Effector memory CD8-positive, alpha-beta T cell (primary cell): ENCODE data around the gene NXPE4.
"Not testable (repeated sequence)": the region's sequence is repeated elsewhere in the genome, so short reads cannot be mapped to it uniquely, and the experiment has no call there.

Experiments used
- ATAC-seq: fragments of 150-1000 bp; cut with Tn5 transposase; replicated peaks from 2 replicates; pipeline ENCODE4 v1.10.0; 2021; ENCODE audit warnings: mild to moderate bottlenecking, moderate library complexity
- DNase-seq, 3 experiments: peaks; one replicate each; pipeline ENCODE4 v3.0.0; 2021
- H3K27ac Mint-ChIP-seq, 2 donors: one replicate each; pipeline ENCODE4 v1.8.0; 2022; ENCODE audit warnings: mild to moderate bottlenecking in 2 of 2, mixed read lengths in 2 of 2, moderate library complexity in 2 of 2
- H3K27me3 Mint-ChIP-seq, 2 donors: one replicate each; pipeline ENCODE4 v1.8.0; 2022; ENCODE audit warnings: mixed read lengths in 2 of 2
- H3K36me3 Mint-ChIP-seq: one replicate; pipeline ENCODE4 v1.8.0; 2022; ENCODE audit warnings: mild to moderate bottlenecking, moderate library complexity, mixed read lengths; ENCODE audit not compliant: insufficient read depth
- H3K4me1 Mint-ChIP-seq, 2 donors: one replicate each; pipeline ENCODE4 v1.8.0; 2022; ENCODE audit warnings: low read depth in 2 of 2, mixed read lengths in 2 of 2
- H3K4me3 Mint-ChIP-seq, 2 donors: one replicate each; pipeline ENCODE4 v1.8.0; 2022; ENCODE audit warnings: mild to moderate bottlenecking in 2 of 2, mixed read lengths in 2 of 2, moderate library complexity in 2 of 2
- H3K9me3 Mint-ChIP-seq, 2 donors: one replicate each; pipeline ENCODE4 v1.8.0; 2022; ENCODE audit warnings: mixed read lengths in 2 of 2
- total RNA-seq, 9 experiments: gene quantifications; one replicate each; lab custom pipeline; 2026; lab: John Stamatoyannopoulos, UW

The NXPE4 gene
- 0 reads per million in 9 experiments for total RNA-seq

DNA sequence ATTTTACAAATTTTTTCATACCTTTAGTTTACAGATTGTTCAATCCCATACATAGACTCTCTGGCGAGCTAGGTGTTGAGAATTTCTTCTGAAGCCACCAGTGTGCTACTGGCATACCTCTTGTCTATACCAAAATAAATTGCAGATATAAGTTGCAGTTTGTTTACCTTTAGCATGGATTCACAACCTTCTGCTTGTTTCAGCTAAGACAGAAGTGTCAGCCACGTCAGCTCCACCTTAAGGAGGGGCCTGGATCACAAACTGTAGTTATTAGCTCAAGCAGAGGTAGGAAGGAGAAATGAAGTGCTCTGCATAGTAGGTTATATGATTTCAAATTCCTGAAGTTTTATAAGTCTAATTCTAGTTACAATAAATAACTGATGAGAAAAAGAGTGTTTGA lies at the start of gene NXPE4:
Gene NXPE4 (minus strand): TSS at position 216 of the 400 bp plus-strand sequence. CDS start 1,027 bp downstream, outside the sequence.
- H3K36me3 Mint-ChIP-seq, result no peaks in the 10 kb centered on the region
- H3K4me1 Mint-ChIP-seq, result no peaks in the 10 kb centered on the region
- H3K9me3 Mint-ChIP-seq, result no peaks in the 10 kb centered on the region
- no peak for DNase-seq
- H3K27ac Mint-ChIP-seq, result no peak within 1 kb of the TSS
- peaks cover 9 to 12% of the 10 kb centered on the region in 2 donors for H3K27me3 Mint-ChIP-seq
- no peak for ATAC-seq
- no peak within 1 kb of the TSS for H3K4me3 Mint-ChIP-seq

DNA sequence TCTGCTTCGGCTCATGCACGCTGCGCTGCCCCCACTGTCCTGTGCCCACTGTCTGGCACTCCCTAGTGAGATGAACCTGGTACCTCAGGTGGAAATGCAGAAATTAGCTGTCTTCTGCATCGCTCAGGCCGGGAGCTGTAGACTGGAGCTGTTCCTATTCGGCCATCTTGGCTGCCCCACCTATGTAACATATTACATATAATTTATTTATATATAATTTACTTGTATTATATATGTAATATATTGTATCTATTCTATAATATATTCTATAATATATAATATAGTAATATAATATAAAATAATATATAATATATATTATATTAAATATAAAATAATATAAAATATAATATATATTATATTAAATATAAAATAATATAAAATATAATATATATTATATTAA lies 43.9 kb upstream of the NXPE4 start:
- ATAC-seq, H3K27ac Mint-ChIP-seq, H3K4me3 Mint-ChIP-seq, DNase-seq, H3K4me1 Mint-ChIP-seq, H3K9me3 Mint-ChIP-seq, H3K36me3 Mint-ChIP-seq: not testable (repeated sequence)
- peaks cover 0 to 11% of the 10 kb centered on the region in 2 donors for H3K27me3 Mint-ChIP-seq

DNA sequence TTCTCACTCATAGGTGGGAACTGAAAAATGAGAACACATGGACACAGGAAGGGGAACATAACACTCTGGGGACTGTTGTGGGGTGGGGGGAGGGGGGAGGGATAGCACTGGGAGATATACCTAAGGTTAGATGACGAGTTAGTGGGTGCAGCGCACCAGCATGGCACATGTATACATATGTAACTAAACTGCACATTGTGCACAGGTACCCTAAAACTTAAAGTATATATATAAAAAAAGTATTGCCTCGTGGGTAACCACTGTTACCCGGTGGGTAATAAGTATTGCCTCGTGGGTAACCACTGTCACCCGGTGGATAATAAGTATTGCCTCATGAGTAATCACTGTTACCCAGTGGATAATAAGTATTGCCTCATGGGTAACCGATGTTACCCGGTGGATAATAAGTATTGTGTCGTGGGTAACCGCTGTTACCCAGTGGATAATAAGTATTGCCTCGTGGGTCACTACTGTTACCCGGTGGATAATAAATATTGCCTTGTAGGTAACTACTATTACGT lies 35.9 kb upstream of the NXPE4 start:
- ATAC-seq, H3K4me3 Mint-ChIP-seq, H3K9me3 Mint-ChIP-seq, H3K27ac Mint-ChIP-seq, DNase-seq, H3K36me3 Mint-ChIP-seq, H3K27me3 Mint-ChIP-seq, H3K4me1 Mint-ChIP-seq: not testable (repeated sequence)

DNA sequence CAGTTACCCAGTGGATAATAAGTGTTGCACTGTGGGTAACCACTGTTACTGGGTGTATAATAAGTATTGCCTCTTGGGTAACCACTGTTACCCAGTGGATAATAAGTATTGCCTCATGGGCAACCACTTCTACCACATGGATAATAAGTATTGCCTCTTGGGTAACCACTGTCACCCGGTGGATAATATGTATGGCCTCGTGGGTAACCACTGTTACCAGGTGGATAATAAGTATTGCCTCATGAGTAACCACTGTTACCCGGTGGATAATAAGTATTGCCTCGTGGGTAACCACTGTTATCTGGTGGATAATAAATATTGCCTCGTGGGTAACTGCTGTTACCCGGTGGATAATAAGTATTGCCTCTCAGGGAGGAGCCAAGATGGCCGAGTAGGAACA lies 29.7 kb upstream of the NXPE4 start:
- Mint-ChIP-seq H3K27ac (no peak overlapping the region), H3K4me1 (no peaks in the 10 kb centered on the region), H3K36me3 (no peaks in the 10 kb centered on the region), H3K9me3 (no peaks in the 10 kb centered on the region), H3K27me3 (no peaks in the 10 kb centered on the region), H3K4me3 (no peak overlapping the region)
- DNase-seq, result no peak
- no peak for ATAC-seq

DNA sequence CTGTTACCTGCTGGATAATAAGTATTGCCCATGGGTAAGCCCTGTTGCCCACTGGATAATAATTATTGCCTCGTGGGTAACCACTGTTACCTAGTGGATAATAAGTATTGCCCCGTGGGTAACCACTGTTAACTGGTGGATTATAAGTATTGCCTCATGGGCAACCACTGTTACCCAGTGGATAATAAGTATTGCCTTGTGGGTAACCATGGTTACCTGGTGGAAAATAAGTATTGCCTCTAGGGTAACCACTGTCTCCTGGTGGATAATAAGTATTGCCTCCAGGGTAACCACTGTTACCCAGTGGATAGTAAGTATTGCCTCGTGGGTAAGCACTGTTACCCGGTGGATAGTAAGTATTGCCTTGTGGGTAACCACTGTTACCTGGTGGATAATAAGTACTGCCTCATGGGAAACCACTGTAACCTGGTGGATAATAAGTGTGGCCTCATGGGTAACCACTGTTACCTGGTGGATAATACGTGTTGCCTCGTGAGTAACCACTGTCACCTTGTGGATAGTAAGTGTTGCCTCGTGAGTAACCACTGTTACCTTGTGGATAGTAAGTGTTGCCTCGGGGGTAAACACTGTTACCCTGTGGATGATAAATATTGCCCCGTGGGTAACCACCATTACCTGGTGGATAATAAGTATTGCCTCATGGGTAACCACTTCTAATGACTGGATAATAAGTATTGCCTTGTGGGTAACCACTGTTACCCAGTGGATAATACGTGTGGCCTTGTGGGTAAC lies 29.0 kb upstream of the NXPE4 start:
- Mint-ChIP-seq H3K4me1 (no peaks in the 10 kb centered on the region), H3K27ac (no peak overlapping the region), H3K4me3 (no peak overlapping the region), H3K36me3 (no peaks in the 10 kb centered on the region), H3K27me3 (no peaks in the 10 kb centered on the region), H3K9me3 (no peaks in the 10 kb centered on the region)
- ATAC-seq (no peak), DNase-seq (no peak)

DNA sequence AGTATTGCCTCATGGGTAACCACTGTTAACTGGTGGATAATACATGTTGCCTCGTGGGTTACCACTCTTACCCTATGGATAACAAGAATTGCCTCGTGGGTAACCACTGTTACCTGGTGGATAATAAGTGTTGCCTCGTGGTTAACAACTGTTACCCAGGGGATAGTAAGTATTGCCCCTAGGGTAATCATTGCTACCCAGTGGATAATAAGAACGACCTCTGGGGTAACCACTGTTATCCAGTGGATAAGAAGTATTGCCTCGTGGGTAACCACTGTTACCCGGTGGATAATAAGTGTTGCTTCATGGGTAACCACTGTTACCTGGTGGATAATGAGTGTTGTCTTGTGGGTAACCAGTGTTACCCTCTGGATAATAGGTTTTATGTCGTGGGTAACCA lies 28.1 kb upstream of the NXPE4 start:
- H3K9me3 Mint-ChIP-seq, result no peaks in the 10 kb centered on the region
- ATAC-seq, result no peak
- no peak for DNase-seq
- no peaks in the 10 kb centered on the region for H3K27me3 Mint-ChIP-seq
- H3K4me1 Mint-ChIP-seq, result no peaks in the 10 kb centered on the region
- H3K27ac Mint-ChIP-seq, result no peak overlapping the region
- H3K4me3 Mint-ChIP-seq, result no peak overlapping the region
- H3K36me3 Mint-ChIP-seq, result no peaks in the 10 kb centered on the region

DNA sequence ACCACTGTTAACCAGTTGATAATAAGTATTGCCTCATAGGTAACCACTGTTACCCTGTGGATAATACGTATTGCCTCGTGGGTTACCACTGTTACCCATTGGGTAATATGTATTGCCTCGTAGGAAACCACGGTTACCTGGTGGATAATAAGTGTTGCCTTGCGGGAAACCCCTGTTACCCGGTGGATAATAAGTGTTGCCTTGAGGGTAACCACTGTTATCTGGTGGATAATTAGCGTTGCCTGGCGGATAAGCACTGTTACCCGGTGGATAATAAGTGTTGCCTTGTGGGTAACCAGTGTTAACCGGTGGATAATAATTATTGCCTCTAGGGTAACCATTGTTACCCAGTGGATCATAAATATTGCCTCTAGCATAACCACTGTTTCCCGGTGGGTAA lies 27.3 kb upstream of the NXPE4 start:
- no peaks in the 10 kb centered on the region for H3K9me3 Mint-ChIP-seq
- no peak for ATAC-seq
- no peak overlapping the region for H3K27ac Mint-ChIP-seq
- no peak for DNase-seq
- H3K36me3 Mint-ChIP-seq, result no peaks in the 10 kb centered on the region
- H3K4me3 Mint-ChIP-seq, result no peak overlapping the region
- H3K4me1 Mint-ChIP-seq, result no peaks in the 10 kb centered on the region
- H3K27me3 Mint-ChIP-seq, result no peaks in the 10 kb centered on the region

DNA sequence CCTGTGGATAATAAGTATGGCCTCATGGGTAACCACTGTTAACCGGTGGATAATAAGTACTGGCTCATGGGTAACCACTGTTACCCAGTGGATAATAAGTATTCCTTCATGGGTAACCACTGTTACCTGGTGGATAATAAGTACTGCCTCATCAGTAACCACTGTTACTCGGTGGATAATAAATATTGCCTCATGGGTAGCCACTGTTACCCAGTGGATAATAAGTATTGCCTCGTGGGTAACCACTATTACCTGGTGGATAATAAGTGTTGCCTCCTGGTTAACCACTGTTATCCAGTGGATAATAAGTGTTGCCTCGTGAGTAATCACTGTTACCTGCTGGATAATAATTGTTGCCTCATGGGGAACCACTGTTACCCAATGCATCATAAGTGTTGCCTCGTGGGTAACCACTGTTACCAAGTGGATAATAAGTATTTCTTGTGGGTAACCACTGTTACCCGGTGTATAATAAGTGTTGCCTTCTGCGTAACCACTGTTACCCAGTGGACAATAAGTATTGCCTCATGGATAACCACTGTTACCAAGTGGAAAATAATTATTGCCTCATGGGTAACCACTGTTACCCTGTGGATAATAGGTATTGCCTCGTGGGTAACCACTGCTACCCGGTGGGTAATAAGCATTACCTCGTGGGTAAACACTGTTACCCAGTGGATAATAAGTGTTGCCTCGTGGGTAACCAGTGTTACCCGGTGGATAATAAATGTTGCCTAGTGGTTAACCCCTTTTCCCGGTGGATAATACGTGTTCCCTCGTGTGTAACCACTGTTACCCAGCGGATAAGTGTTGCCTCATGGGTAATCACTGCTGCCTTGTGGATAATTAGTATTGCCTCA lies 26.6 kb upstream of the NXPE4 start:
- ATAC-seq, result no peak
- no peak overlapping the region for H3K27ac Mint-ChIP-seq
- H3K27me3 Mint-ChIP-seq, result no peaks in the 10 kb centered on the region
- DNase-seq, result no peak
- H3K36me3 Mint-ChIP-seq, result no peaks in the 10 kb centered on the region
- no peaks in the 10 kb centered on the region for H3K9me3 Mint-ChIP-seq
- no peaks in the 10 kb centered on the region for H3K4me1 Mint-ChIP-seq
- H3K4me3 Mint-ChIP-seq, result no peak overlapping the region

DNA sequence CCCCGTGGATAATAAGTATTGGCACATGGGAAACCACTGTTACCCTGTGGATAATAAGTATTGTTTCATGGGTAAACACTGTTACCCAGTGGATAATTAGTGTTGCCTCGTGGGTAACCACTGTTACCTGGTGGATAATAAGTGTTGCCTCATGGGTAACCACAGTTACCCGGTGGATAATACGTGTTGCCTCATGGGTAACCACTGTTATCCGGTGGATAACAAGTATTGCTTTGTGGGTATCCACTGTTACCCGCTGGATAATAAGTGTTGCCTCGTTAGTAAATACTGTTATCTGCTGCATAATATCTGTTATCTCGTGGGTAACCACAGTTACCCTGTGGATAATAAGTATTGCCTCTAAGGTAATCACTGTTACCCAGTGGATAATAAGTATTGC lies 25.5 kb upstream of the NXPE4 start:
- no peak overlapping the region for H3K4me3 Mint-ChIP-seq
- no peak for ATAC-seq
- H3K9me3 Mint-ChIP-seq, result no peaks in the 10 kb centered on the region
- H3K27ac Mint-ChIP-seq, result no peak overlapping the region
- no peaks in the 10 kb centered on the region for H3K27me3 Mint-ChIP-seq
- H3K36me3 Mint-ChIP-seq, result no peaks in the 10 kb centered on the region
- no peak for DNase-seq
- no peaks in the 10 kb centered on the region for H3K4me1 Mint-ChIP-seq

DNA sequence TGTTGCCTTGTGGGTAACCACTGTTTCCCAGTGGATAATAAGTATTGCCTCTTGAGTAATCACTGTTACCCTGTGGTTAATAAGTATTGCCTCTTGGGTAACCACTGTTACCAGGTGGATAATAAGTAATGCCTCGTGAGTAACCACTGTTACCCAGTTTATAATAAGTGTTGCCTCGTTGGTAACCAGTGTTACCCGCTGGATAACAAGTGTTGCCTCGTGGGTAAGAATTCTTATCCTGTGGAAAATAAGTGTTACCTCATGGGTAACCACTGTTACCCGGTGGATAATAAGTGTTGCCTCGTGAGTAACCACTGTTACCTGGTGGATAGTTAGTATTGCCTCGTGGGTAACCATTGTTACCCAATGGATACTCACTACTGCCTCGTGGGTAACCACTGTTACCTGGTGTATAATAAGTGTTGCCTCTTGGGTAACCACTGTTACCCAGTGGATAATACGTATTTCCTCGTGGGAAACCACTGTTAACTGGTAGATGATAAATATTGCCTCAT lies 24.1 kb upstream of the NXPE4 start:
- no peak for ATAC-seq
- no peak for DNase-seq
- H3K36me3 Mint-ChIP-seq, result no peaks in the 10 kb centered on the region
- no peaks in the 10 kb centered on the region for H3K4me1 Mint-ChIP-seq
- no peaks in the 10 kb centered on the region for H3K9me3 Mint-ChIP-seq
- no peak overlapping the region for H3K4me3 Mint-ChIP-seq
- no peaks in the 10 kb centered on the region for H3K27me3 Mint-ChIP-seq
- no peak overlapping the region for H3K27ac Mint-ChIP-seq

DNA sequence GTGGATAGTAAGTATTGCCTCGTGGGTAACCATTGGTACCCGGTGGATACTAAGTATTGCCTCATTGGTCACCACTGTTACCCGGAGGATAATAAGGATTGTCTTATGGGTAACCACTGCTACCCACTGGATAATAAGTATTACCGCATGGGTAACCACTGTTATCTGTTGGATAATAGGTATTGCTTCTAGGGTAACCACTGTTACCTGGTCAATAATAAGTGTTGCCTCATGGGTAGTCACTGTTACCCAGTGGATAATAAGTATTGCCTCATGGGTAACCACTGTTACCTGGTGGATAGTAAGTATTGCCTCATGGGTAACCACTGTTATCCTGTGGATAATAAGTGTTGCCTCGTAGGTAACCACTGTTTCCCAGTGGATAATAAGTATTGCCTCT lies 22.6 kb upstream of the NXPE4 start:
- H3K4me1 Mint-ChIP-seq, result no peaks in the 10 kb centered on the region
- H3K27me3 Mint-ChIP-seq, result no peaks in the 10 kb centered on the region
- H3K36me3 Mint-ChIP-seq, result no peaks in the 10 kb centered on the region
- no peaks in the 10 kb centered on the region for H3K9me3 Mint-ChIP-seq
- H3K4me3 Mint-ChIP-seq, result no peak overlapping the region
- DNase-seq, result no peak
- no peak overlapping the region for H3K27ac Mint-ChIP-seq
- no peak for ATAC-seq

DNA sequence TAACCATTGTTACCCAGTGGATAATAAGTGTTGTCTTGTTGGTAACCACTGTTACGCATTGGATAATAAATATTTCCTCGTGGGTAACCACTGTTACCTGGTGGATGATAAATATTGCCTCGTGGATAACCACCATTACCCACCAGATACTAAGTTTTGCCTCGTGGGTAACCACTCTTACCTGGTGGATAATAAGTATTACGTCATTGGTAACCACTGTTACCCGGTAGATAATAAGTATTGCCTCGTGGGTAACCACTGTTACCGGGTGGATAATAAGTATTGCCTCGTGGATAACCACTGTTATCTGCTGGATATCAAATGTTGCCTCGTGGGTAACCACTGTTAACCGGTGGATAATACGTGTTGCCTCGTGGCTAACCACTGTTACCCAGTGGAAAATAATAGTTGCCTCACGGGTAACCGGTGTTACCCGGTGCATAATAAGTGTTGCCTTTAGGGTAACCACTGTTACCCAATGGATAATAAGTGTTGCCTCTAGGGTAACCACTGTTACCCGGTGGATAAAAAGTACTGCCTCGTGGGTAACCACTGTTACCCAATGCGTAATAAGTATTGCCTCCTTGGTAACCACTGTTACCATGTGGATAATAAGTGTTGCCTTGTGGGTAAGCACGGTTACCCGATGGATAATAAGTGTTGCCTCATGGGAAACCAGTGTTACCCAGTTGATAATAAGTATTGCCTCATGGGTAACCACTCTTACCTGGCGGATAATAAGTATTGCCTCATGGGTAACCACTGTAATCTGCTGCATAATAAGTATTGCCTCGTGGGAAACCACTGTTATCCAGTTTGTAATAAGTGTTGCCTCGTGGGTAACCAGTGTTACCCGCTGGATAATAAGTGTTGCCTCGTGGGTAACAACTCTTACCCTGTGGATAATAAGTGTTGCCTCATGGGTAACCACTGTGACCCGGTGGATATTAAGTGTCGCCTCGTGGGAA lies 21.9 kb upstream of the NXPE4 start:
- no peak overlapping the region for H3K27ac Mint-ChIP-seq
- no peak for ATAC-seq
- no peaks in the 10 kb centered on the region for H3K9me3 Mint-ChIP-seq
- DNase-seq, result no peak
- no peak overlapping the region for H3K4me3 Mint-ChIP-seq
- H3K4me1 Mint-ChIP-seq, result no peaks in the 10 kb centered on the region
- no peaks in the 10 kb centered on the region for H3K36me3 Mint-ChIP-seq
- H3K27me3 Mint-ChIP-seq, result no peaks in the 10 kb centered on the region

DNA sequence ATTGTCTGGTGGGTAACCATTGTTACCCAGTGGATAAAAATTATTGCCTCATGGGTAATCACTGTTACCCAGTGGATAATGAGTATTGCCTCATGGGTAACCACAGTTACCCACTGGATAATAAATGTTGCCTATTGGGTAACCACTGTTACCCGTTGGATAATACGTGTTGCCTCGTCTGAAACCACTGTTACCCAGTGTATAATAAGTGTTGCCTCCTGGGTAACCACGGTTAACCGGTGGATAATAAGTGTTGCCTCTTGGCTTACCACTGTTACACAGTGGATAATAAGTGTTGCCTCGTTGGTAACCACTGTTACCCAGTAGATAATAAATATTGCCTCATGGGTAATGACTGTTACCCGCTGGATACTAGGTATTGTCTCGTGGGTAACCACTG lies 20.9 kb upstream of the NXPE4 start:
- Mint-ChIP-seq H3K27me3 (no peaks in the 10 kb centered on the region), H3K4me3 (no peak overlapping the region), H3K4me1 (no peaks in the 10 kb centered on the region), H3K27ac (no peak overlapping the region), H3K36me3 (no peaks in the 10 kb centered on the region), H3K9me3 (no peaks in the 10 kb centered on the region)
- DNase-seq, result no peak
- ATAC-seq, result no peak
